Activated CD4-positive, alpha-beta T cell treated with anti-CD3 and anti-CD28 coated beads, Interleukin-2, amount 10 ng/mL, durations not matched to agents 7 days and 5 days (primary cell): Measurements from ENCODE around the gene CNOT3. TPM values are rescaled to one million over a fixed set of nuclear protein-coding genes. Genes with fewer than 3 reads are reported as not detected.

ENCODE experiments used
- CTCF ChIA-PET: fragments of 350-600 bp; sonication (Branson Sonifier 250); formaldehyde crosslinking; loops from one replicate; lab custom pipeline; 2021; ENCODE audit warnings: antibody characterized with exemption; lab: Charles Lee
- POLR2A ChIA-PET: fragments of 350-600 bp; sonication (Branson Sonifier 250); formaldehyde crosslinking; loops from one replicate; lab custom pipeline; 2021; ENCODE audit warnings: antibody characterized with exemption; lab: Charles Lee
- DNase-seq: peaks from one replicate; pipeline ENCODE4 v3.0.0-alpha.2; 2020
- H3K27ac Mint-ChIP-seq: one replicate; pipeline ENCODE4 v1.8.0; 2021; ENCODE audit warnings: mild to moderate bottlenecking, moderate library complexity, mixed read lengths
- H3K27me3 Mint-ChIP-seq: one replicate; pipeline ENCODE4 v1.8.0; 2021; ENCODE audit warnings: mixed read lengths
- H3K36me3 Mint-ChIP-seq: one replicate; pipeline ENCODE4 v1.8.0; 2021; ENCODE audit warnings: low read depth, mixed read lengths
- H3K4me1 Mint-ChIP-seq: one replicate; pipeline ENCODE4 v1.8.0; 2021; ENCODE audit warnings: mixed read lengths
- H3K4me3 Mint-ChIP-seq: one replicate; pipeline ENCODE4 v1.8.0; 2021; ENCODE audit warnings: mild to moderate bottlenecking, moderate library complexity, mixed read lengths
- H3K9me3 Mint-ChIP-seq: one replicate; pipeline ENCODE4 v1.8.0; 2021; ENCODE audit warnings: mixed read lengths
- total RNA-seq, 2 experiments: library from RNA; stranded (reverse); gene quantifications; one replicate each; pipeline ENCODE4 v1.2.3, GENCODE V29; 2021

CNOT3 gene
- total RNA-seq, 2 experiments from 2014 or later, result 63.7 to 64.8 TPM

GRCh38 chr19:54105796-54106195 is 31.8 kb upstream of the CNOT3 start:
- ChIA-PET POLR2A (no interaction called here), CTCF (no interaction called here)
- H3K4me3 Mint-ChIP-seq, result no peak overlapping the region
- H3K9me3 Mint-ChIP-seq, result no peaks in the 10 kb centered on the region
- peaks cover 28% of the 10 kb centered on the region for H3K36me3 Mint-ChIP-seq
- no peaks in the 10 kb centered on the region for H3K27me3 Mint-ChIP-seq
- DNase-seq, result no peak
- peaks cover 29% of the 10 kb centered on the region for H3K4me1 Mint-ChIP-seq
- no peak overlapping the region for H3K27ac Mint-ChIP-seq

- ChIA-PET POLR2A (no interaction called here), CTCF (interaction anchor here (1.2 kb wide), 1 partner anchor 11 kb away, joined by 3 read pairs; no protein-coding TSS in a partner anchor)
- Mint-ChIP-seq H3K36me3 (peaks cover 32% of the 10 kb centered on the region), H3K9me3 (no peaks in the 10 kb centered on the region), H3K27ac (peak overlapping the region; percentile 57), H3K4me1 (peaks cover 28% of the 10 kb centered on the region), H3K4me3 (no peak overlapping the region), H3K27me3 (no peaks in the 10 kb centered on the region)
- no peak for DNase-seq
Measured at GRCh38 chr19:54106716-54107115, 30.8 kb upstream of the CNOT3 start.

- Mint-ChIP-seq H3K27me3 (no peaks in the 10 kb centered on the region), H3K4me3 (no peak overlapping the region), H3K36me3 (peaks cover 35% of the 10 kb centered on the region), H3K4me1 (peaks cover 23% of the 10 kb centered on the region), H3K9me3 (no peaks in the 10 kb centered on the region), H3K27ac (no peak overlapping the region)
- no peak for DNase-seq
- CTCF ChIA-PET, result interaction anchor here (1.2 kb wide), 1 partner anchor 10 kb away, joined by 3 read pairs; no protein-coding TSS in a partner anchor
- POLR2A ChIA-PET, result no interaction called here
Measured at GRCh38 chr19:54107876-54108490, 29.6 kb upstream of the CNOT3 start.

GRCh38 chr19:54108496-54108895 is 29.1 kb upstream of the CNOT3 start:
- Mint-ChIP-seq H3K9me3 (no peaks in the 10 kb centered on the region), H3K27ac (no peak overlapping the region), H3K4me3 (no peak overlapping the region), H3K36me3 (peaks cover 39% of the 10 kb centered on the region), H3K27me3 (no peaks in the 10 kb centered on the region), H3K4me1 (peaks cover 23% of the 10 kb centered on the region)
- ChIA-PET CTCF (no interaction called here), POLR2A (no interaction called here)
- DNase-seq, result no peak

- no peaks in the 10 kb centered on the region for H3K27me3 Mint-ChIP-seq
- no peak for DNase-seq
- no peak overlapping the region for H3K27ac Mint-ChIP-seq
- ChIA-PET POLR2A (no interaction called here), CTCF (no interaction called here)
- H3K4me1 Mint-ChIP-seq, result peaks cover 26% of the 10 kb centered on the region
- H3K9me3 Mint-ChIP-seq, result no peaks in the 10 kb centered on the region
- H3K4me3 Mint-ChIP-seq, result no peak overlapping the region
- peaks cover 47% of the 10 kb centered on the region for H3K36me3 Mint-ChIP-seq
Measured at GRCh38 chr19:54109651-54110050, 27.9 kb upstream of the CNOT3 start.

- Mint-ChIP-seq H3K4me3 (peak overlapping the region; percentile 87), H3K27me3 (no peaks in the 10 kb centered on the region), H3K27ac (peak overlapping the region; percentile 91), H3K9me3 (no peaks in the 10 kb centered on the region), H3K4me1 (peaks cover 35% of the 10 kb centered on the region), H3K36me3 (peaks cover 35% of the 10 kb centered on the region)
- ChIA-PET POLR2A (interaction anchor here (0.5 to 2.2 kb wide), 3 partner anchors 9 to 319 kb away, joined by 3 to 13 read pairs (median 6); partner anchors contain the start of gene CNOT3), CTCF (interaction anchor here (0.7 to 2.0 kb wide), 6 partner anchors 11 to 240 kb away, joined by 3 to 10 read pairs (median 4); partner anchors contain the start of gene CNOT3)
- DNase-seq, result peak; percentile 74
Measured at GRCh38 chr19:54114340-54115108, 23.0 kb upstream of the CNOT3 start.

GRCh38 chr19:54115109-54116063 is 22.2 kb upstream of the CNOT3 start, which contains the start of the genes PRPF31 and TFPT:
PRPF31 (plus strand) TSS chr19:54115754; CDS start chr19:54118279, 2,525 bp downstream.
TFPT (minus strand) TSS chr19:54115657; CDS start chr19:54115269, 388 bp downstream.
- POLR2A ChIA-PET, result interaction anchor here (0.5 to 2.2 kb wide), 2 partner anchors 21 to 318 kb away, joined by 6 to 13 read pairs; partner anchors contain the start of gene CNOT3
- H3K4me1 Mint-ChIP-seq, result peaks cover 35% of the 10 kb centered on the region
- peak within 1 kb of the TSS; percentile 91 for H3K27ac Mint-ChIP-seq
- peak; percentile 98 for DNase-seq
- H3K9me3 Mint-ChIP-seq, result no peaks in the 10 kb centered on the region
- H3K27me3 Mint-ChIP-seq, result no peaks in the 10 kb centered on the region
- CTCF ChIA-PET, result interaction anchor here (0.7 to 2.0 kb wide), 5 partner anchors 12 to 240 kb away, joined by 3 to 10 read pairs (median 4); partner anchors contain the start of gene CNOT3
- peak within 1 kb of the TSS; percentile 87 for H3K4me3 Mint-ChIP-seq
- H3K36me3 Mint-ChIP-seq, result peaks cover 33% of the 10 kb centered on the region

- no peak for DNase-seq
- Mint-ChIP-seq H3K4me3 (no peak overlapping the region), H3K9me3 (no peaks in the 10 kb centered on the region), H3K36me3 (peaks cover 19% of the 10 kb centered on the region), H3K4me1 (peaks cover 13% of the 10 kb centered on the region), H3K27ac (no peak overlapping the region), H3K27me3 (no peaks in the 10 kb centered on the region)
- ChIA-PET POLR2A (no interaction called here), CTCF (interaction anchor here (1.4 kb wide), 1 partner anchor 15 kb away, joined by 3 read pairs; no protein-coding TSS in a partner anchor)
Measured at GRCh38 chr19:54121259-54121658, 16.3 kb upstream of the CNOT3 start.

GRCh38 chr19:54123682-54124081 is 13.9 kb upstream of the CNOT3 start:
- ChIA-PET CTCF (interaction anchor here (0.6 to 1.0 kb wide), 2 partner anchors 18 to 105 kb away, joined by 3 read pairs; no protein-coding TSS in a partner anchor), POLR2A (interaction anchor here (0.6 kb wide), 1 partner anchor 9 kb away, joined by 3 read pairs; no protein-coding TSS in a partner anchor)
- Mint-ChIP-seq H3K4me1 (no peaks in the 10 kb centered on the region), H3K4me3 (no peak overlapping the region), H3K27me3 (no peaks in the 10 kb centered on the region), H3K9me3 (no peaks in the 10 kb centered on the region), H3K36me3 (peaks cover 23% of the 10 kb centered on the region), H3K27ac (no peak overlapping the region)
- no peak for DNase-seq

GRCh38 chr19:54124393-54124792 is 13.2 kb upstream of the CNOT3 start:
- H3K27ac Mint-ChIP-seq, result no peak overlapping the region
- H3K27me3 Mint-ChIP-seq, result no peaks in the 10 kb centered on the region
- no peak for DNase-seq
- no peaks in the 10 kb centered on the region for H3K9me3 Mint-ChIP-seq
- no peak overlapping the region for H3K4me3 Mint-ChIP-seq
- CTCF ChIA-PET, result interaction anchor here (0.6 to 1.0 kb wide), 2 partner anchors 18 to 104 kb away, joined by 3 read pairs; no protein-coding TSS in a partner anchor
- POLR2A ChIA-PET, result no interaction called here
- no peaks in the 10 kb centered on the region for H3K4me1 Mint-ChIP-seq
- H3K36me3 Mint-ChIP-seq, result peaks cover 25% of the 10 kb centered on the region

GRCh38 chr19:54125713-54126112 is 11.8 kb upstream of the CNOT3 start:
- ChIA-PET CTCF (no interaction called here), POLR2A (no interaction called here)
- DNase-seq, result no peak
- H3K4me1 Mint-ChIP-seq, result no peaks in the 10 kb centered on the region
- H3K9me3 Mint-ChIP-seq, result no peaks in the 10 kb centered on the region
- H3K4me3 Mint-ChIP-seq, result no peak overlapping the region
- H3K27ac Mint-ChIP-seq, result no peak overlapping the region
- H3K36me3 Mint-ChIP-seq, result peaks cover 20% of the 10 kb centered on the region
- no peaks in the 10 kb centered on the region for H3K27me3 Mint-ChIP-seq
